Hepatocyte (in vitro differentiated cells): ENCODE results near the gene CYP4F22. TPM values are rescaled to one million over a fixed set of nuclear protein-coding genes. Genes with fewer than 3 reads are reported as not detected.

Experiments
- DNase-seq: peaks from one replicate; pipeline ENCODE4 v3.0.0-alpha.2; 2016; ENCODE audit warnings: low spot score
- H2AFZ ChIP-seq: fragments of 200-600 bp; sonication (generic); 2 replicates; pipeline ENCODE4 v1.6.0; 2016; ENCODE audit warnings: antibody characterized with exemption, mild to moderate bottlenecking
- H3K27ac ChIP-seq: fragments of 200-600 bp; sonication (generic); 2 replicates; pipeline ENCODE4 v1.5.1; 2016; ENCODE audit warnings: mild to moderate bottlenecking
- H3K27me3 ChIP-seq: fragments of 200-600 bp; sonication (generic); 2 replicates; pipeline ENCODE4 v1.6.1; 2016
- H3K36me3 ChIP-seq: fragments of 200-600 bp; sonication (generic); replicated peaks from 2 replicates; pipeline ENCODE4 v1.5.1; 2016; ENCODE audit warnings: low read depth; ENCODE audit not compliant: insufficient read depth
- H3K4me1 ChIP-seq: fragments of 200-600 bp; sonication (generic); 2 replicates; pipeline ENCODE4 v1.5.1; 2016; ENCODE audit warnings: mild to moderate bottlenecking, moderate library complexity; ENCODE audit not compliant: insufficient read depth
- H3K4me2 ChIP-seq: fragments of 200-600 bp; sonication (generic); 2 replicates; pipeline ENCODE4 v1.6.0; 2016
- H3K4me3 ChIP-seq: fragments of 200-600 bp; sonication (generic); 2 replicates; pipeline ENCODE4 v1.5.1; 2016; ENCODE audit warnings: mild to moderate bottlenecking
- H3K79me2 ChIP-seq: fragments of 200-600 bp; sonication (generic); 2 replicates; pipeline ENCODE4 v1.6.0; 2017; ENCODE audit warnings: mild to moderate bottlenecking
- H3K9me2 ChIP-seq: fragments of 200-600 bp; sonication (generic); replicated peaks from 2 replicates; pipeline ENCODE4 v1.6.0; 2017; ENCODE audit warnings: mild to moderate bottlenecking; ENCODE audit not compliant: insufficient read depth
- H3K9me3 ChIP-seq: fragments of 200-600 bp; sonication (generic); 2 replicates; pipeline ENCODE4 v1.5.1; 2016; ENCODE audit warnings: low read depth, mild to moderate bottlenecking
- H4K20me1 ChIP-seq: fragments of 200-600 bp; sonication (generic); 2 replicates; pipeline ENCODE4 v1.6.0; 2016; ENCODE audit warnings: mild to moderate bottlenecking; ENCODE audit not compliant: insufficient read depth, poor library complexity, severe bottlenecking
- CTCF ChIP-seq: fragments of 200-600 bp; sonication (generic); IDR thresholded peaks from 2 replicates; pipeline ENCODE4 v1.5.1; 2016; ENCODE audit warnings: antibody characterized with exemption, mild to moderate bottlenecking; ENCODE audit not compliant: poor library complexity
- EZH2 ChIP-seq: fragments of 200-600 bp; sonication (generic); IDR thresholded peaks from 2 replicates; pipeline ENCODE4 v1.6.1; 2016; ENCODE audit warnings: antibody characterized with exemption, mild to moderate bottlenecking, borderline replicate concordance
- EZH2phosphoT487 ChIP-seq: fragments of 200-600 bp; sonication (generic); IDR thresholded peaks from one replicate; pipeline ENCODE4 v1.6.1; 2018; ENCODE audit warnings: antibody characterized with exemption, mild to moderate bottlenecking, low read depth, moderate library complexity; ENCODE audit not compliant: unreplicated experiment, severe bottlenecking
- WGBS: methylation state at CpG from one replicate; pipeline ENCODE4 v1.1.6; 2016; ENCODE audit warnings: low lambda C conversion rate; ENCODE audit errors: missing lambda C conversion rate; 5-methylcytosine and 5-hydroxymethylcytosine counted together
- polyA plus RNA-seq: library from polyadenylated mRNA; unstranded; fragments of >200 nt; fragmentation: Nextera tagmentation; extraction: Ambion mirVana; gene quantifications from 2 replicates; pipeline ENCODE4 v1.2.1, GENCODE V29; 2016
- total RNA-seq: library from RNA; depleted of rRNA; stranded (reverse); fragments of >200 nt; gene quantifications from 2 replicates; pipeline ENCODE4 v1.2.3, GENCODE V29; 2014

CYP4F22 gene
- total and polyA plus RNA-seq, 2 experiments from 2014 or later: not detected

GRCh38 chr19:15464394-15465385 is 43.6 kb upstream of the CYP4F22 start, which contains the start of gene RASAL3:
Gene RASAL3 (minus strand): TSS chr19:15464544. CDS start chr19:15464358, 186 bp downstream.
- WGBS: 59% methylated on average over 16 of the region's 17 CpGs
- Histone ChIP-seq H3K4me2 (no peak within 1 kb of the TSS), H4K20me1 (no peaks in the 10 kb centered on the region), H3K27ac (no peak within 1 kb of the TSS), H3K27me3 (peaks cover 48% of the 10 kb centered on the region), H2AFZ (no peak within 1 kb of the TSS), H3K4me1 (no peaks in the 10 kb centered on the region), H3K36me3 (no peaks in the 10 kb centered on the region), H3K9me3 (no peaks in the 10 kb centered on the region), H3K79me2 (no peaks in the 10 kb centered on the region), H3K4me3 (no peak within 1 kb of the TSS), H3K9me2 (no peaks in the 10 kb centered on the region)
- no peak for TF ChIP-seq CTCF
- no peak for TF ChIP-seq EZH2phosphoT487
- TF ChIP-seq EZH2: no peak
- no peak for DNase-seq

- H3K9me3 ChIP-seq: no peaks in the 10 kb centered on the region
- no peaks in the 10 kb centered on the region for H3K79me2 ChIP-seq
- DNase-seq: no peak
- no peak overlapping the region for H3K4me2 ChIP-seq
- H3K9me2 ChIP-seq: no peaks in the 10 kb centered on the region
- H3K36me3 ChIP-seq: no peaks in the 10 kb centered on the region
- TF ChIP-seq EZH2phosphoT487 (no peak), EZH2 (no peak), CTCF (no peak)
- WGBS: 60% methylated on average over 8 of the region's 8 CpGs
- H3K27me3 ChIP-seq: peaks cover 38% of the 10 kb centered on the region
- no peak overlapping the region for H2AFZ ChIP-seq
- H3K4me1 ChIP-seq: no peaks in the 10 kb centered on the region
- no peaks in the 10 kb centered on the region for H4K20me1 ChIP-seq
- H3K27ac ChIP-seq: no peak overlapping the region
- no peak overlapping the region for H3K4me3 ChIP-seq
Observed at GRCh38 chr19:15466851-15467733, 41.2 kb upstream of the CYP4F22 start.

- no peak for TF ChIP-seq CTCF
- no peak for TF ChIP-seq EZH2
- TF ChIP-seq EZH2phosphoT487: no peak
- no peaks in the 10 kb centered on the region for H3K9me3 ChIP-seq
- DNase-seq: no peak
- H3K27me3 ChIP-seq: peaks cover 38% of the 10 kb centered on the region
- no peaks in the 10 kb centered on the region for H3K79me2 ChIP-seq
- H3K4me2 ChIP-seq: no peak overlapping the region
- WGBS: 78% methylated on average over 6 of the region's 6 CpGs
- H3K4me1 ChIP-seq: no peaks in the 10 kb centered on the region
- H3K4me3 ChIP-seq: no peak overlapping the region
- no peaks in the 10 kb centered on the region for H4K20me1 ChIP-seq
- no peaks in the 10 kb centered on the region for H3K9me2 ChIP-seq
- no peak overlapping the region for H3K27ac ChIP-seq
- H2AFZ ChIP-seq: no peak overlapping the region
- H3K36me3 ChIP-seq: no peaks in the 10 kb centered on the region
Observed at GRCh38 chr19:15467734-15468214, 40.6 kb upstream of the CYP4F22 start.
